UCSD-AML1 (cell line): ENCODE data around the gene HPSE2.

Experiments used
- DNase-seq: peaks from one replicate; lab custom pipeline; 2025; ENCODE audit not compliant: unreplicated experiment; lab: John Stamatoyannopoulos, UW

HPSE2 gene

DNA sequence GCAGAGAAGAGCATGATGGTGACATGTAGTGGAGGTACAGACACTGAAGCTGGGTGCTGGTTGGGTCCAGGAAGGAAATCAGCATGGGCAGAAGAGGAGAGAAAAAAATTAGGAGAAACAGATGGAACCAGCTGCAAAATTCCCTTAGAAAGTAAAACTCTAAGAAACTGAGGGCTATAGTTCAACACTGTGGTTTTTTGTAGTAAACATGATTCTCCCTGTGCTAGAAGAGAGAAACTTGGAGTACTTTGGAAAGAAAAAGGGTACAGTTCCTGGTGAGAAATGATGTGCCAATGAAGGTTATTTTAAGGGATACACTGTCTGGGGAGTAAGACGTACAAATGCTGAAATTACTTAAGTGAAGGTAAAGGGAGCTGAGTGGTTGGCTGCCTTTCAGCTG, 607.4 kb downstream of the HPSE2 start:
- no peak for DNase-seq

DNA sequence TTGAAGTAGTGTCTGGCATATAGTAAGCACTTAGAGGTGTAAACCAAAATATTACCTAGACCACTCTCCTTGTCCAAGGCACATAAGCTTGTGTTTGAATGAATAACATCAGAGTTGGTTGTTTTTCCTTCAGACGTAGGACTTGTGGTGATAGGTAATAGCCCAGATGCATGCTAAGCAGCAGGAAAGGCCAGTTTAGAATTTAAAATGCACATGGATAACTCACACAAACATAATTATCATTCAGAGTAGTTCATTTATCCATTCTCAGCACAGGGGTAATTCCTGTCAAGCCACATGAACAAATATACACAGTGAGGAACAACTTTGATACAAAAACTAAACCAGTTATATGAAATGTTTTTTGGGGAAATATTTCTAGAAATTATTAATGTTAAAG, 607.9 kb downstream of the HPSE2 start:
- DNase-seq = no peak

DNA sequence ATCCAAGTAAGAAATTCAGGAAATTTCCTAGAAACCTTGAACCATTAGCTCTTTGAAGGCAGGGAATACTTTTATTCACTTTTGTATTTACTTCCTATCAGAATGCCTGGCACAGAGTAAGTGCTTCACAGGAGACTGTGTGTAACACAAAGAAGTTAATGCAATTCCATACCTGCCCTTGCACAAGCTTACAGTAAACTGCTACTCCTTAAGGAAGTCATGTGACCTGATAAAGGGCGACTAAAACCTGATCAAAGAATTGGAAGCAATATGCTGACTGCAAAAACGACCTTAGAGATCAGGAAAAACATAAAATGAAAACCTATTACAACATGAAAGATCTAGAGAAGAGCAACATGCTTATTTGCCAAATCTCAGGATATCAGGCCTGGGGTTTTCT, 610.7 kb downstream of the HPSE2 start:
- DNase-seq = no peak

DNA sequence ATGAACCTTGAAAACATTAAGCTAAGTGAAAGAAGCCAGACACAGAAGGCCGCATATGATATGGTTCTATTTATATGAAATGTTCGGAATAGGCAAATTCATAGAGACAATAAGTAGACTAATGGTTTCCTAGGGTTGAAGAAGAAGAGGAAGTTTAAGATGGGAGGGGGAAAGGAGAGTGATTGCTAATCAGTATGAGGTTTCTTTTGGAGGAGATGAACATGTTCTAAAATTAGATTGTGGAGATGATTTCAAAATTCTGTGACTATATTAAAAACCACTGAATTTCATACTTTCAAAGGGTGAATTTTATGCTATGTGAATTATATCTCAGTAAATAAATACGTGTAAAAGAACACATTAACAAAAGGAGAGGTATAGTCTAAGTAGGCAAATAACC, 612.5 kb downstream of the HPSE2 start:
- no peak for DNase-seq

DNA sequence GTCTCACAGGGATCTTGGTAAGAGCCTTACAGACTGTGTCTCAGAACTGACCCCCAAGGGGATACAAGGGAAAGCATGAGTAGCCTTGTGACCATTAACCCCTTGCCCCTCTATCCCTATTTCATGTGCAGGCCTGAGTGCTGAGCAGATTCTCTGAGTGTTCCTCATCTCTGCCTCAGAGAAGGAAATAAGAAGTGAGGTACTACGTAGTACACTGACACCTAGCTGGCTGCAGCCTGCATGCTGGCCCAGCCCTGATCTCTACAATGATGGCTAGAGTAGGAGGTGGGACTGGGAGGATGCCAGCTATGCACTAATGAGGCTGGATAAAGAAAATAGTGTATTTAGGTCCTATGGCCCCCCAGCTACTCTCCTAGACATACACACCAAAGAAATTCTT, 614.0 kb downstream of the HPSE2 start:
- DNase-seq = no peak

DNA sequence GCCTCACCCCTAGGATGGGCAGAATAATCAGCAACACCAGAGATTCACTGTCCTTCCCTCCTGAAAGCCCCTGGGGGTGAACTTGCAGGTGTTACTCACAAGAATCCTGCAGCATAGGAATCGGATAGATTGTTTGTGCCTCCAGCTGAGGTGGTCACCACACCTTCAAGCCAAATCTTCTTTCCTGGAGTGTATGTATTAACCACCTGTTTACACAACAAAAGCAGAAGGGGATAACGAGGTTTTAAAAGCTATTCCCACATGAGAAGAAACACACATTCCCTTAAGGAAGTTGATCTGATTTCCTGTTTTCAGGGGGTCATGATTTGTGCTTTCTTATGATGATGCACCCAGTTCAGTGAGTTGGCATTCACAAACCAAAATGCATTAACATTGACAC, 615.1 kb downstream of the HPSE2 start:
- no peak for DNase-seq

DNA sequence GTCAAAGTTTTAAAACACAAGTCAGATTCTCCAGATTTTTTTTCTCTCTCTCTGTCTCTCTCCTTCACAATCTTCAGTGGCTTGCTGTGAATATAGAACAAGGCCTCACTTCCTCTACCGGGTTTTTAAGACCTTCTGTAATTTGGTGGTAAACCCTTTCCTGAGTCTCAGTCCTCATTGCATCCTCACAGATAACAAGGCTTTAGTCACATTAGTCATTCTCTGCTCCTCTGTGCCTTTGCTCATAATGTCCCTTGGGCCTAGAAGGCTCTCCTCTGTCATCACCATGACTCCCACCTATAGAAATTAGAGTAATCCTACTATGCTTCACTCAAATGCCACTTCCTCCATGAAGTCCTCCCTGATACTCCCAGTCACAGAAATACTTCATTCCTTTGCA, 616.2 kb downstream of the HPSE2 start:
- DNase-seq = no peak

DNA sequence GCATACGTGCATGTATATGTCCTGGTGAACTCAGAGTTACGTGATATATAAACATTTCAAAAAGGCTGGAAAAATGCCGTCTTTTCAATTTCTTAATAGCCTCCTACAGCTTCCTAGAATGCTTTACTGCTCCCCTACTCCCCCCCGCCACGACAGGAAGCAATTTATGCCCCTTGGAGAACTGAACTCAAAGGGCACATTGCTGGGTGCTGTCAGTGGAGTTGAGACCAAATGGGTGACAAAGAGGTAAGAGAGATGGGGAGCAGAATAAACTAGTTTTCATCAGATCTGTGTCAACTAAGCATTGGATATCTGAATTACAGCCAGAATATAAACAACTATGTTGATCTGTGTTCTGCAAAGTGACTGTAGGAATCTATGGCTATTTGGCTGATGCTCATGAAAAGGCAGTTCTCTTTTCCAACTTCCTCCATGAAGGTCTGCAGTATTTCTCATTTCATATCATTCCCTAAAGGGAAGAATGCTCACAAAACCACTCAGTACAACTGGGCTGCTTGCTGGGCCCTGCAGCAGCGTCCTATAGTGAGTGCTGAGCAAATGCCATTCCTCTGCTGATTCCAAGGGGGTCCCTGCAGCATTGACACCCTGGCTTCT, 617.6 kb downstream of the HPSE2 start:
- no peak for DNase-seq

DNA sequence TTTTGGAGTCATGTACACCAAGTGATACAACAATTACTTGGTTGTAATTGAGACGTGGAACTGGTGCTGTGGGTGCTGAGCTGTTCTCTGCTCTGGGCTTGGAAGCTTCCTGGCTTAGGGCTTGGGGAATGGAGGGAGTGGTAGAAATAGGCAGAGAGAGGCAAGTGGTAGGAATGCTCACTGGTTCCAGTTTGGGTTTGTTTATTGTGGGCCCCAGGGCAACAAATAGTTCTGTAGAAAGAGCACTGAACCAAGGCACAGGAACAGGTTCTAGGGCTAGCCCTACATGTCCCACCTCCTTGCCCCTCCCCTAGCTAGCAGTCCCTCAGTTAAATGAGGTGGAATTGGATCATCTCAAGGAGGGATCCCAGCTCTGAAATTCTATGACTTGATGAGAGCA, 622.2 kb downstream of the HPSE2 start:
- no peak for DNase-seq

DNA sequence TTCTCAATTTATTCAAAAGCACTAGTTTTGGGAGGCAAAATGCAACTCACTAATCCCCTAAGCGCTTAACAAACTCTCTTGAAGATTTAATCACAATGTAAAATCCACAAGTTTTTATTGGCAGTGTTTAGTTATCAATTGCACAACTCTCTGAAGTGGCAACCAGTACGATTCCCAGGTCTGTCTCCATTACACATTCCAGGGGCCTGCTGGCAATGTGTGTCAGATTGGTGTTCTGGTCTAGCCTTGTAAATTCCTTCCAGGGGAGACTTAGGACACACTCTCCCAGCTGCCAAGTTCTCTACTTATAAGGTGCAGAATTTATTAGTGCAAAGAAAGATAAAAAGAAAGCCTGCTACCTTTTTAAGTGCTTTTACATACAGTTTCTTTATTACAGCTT, 624.2 kb downstream of the HPSE2 start:
- DNase-seq = no peak

DNA sequence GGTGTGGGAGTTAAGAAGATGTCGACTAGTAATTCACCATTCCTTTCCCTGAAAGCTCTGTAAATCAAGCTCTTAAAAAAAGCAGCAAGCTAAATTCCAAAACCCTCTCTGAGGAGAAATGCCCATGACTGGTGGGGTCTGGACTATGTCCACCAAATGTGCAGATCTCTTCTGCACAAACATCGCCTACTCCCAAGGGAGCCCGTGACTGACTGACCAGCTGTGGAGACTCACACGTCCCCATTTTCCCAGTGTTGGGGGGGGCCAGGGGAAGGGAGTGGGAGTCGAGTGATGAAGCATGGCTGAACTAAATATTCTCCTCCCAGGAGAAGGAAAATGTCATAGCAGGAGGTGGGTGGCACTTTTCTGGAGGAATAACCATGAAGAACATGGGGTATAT, 624.8 kb downstream of the HPSE2 start:
- DNase-seq = no peak

DNA sequence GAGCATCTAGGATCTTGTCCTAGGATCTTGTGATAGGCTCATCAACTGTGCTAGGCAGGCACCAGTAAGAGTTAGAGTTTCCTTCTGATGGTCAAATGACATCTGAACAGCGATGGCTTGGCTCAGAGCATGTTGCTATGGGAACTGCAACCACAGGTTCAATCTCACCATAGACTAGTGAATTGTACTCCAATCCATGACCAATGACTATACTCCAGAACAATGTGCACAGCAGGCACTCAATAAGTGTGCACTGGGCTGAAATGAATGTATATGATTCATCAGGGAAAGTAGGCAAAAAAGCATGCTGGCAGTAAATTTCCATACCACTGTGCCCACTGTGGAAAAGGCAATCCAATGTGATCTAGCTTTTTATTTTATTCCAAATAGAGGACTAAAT, 625.4 kb downstream of the HPSE2 start:
- DNase-seq = no peak

DNA sequence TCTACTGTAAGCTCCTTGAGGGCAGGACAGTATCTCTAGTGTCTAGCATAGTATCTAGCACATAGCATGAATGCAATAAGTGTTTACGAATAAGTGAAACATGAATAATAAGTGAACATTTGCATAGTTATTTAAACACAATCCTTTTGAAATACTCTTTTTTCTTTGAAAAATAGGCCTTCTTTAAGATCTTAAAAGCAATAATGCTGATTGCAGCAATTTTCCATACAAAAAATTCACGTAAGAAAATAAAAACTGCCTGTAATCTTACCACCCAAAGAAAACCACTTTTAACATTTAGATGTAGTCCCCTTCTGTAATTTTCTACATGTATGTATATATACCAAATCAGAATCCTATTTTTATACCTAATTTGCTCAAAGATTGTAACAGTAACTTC, 626.4 kb downstream of the HPSE2 start:
- no peak for DNase-seq

DNA sequence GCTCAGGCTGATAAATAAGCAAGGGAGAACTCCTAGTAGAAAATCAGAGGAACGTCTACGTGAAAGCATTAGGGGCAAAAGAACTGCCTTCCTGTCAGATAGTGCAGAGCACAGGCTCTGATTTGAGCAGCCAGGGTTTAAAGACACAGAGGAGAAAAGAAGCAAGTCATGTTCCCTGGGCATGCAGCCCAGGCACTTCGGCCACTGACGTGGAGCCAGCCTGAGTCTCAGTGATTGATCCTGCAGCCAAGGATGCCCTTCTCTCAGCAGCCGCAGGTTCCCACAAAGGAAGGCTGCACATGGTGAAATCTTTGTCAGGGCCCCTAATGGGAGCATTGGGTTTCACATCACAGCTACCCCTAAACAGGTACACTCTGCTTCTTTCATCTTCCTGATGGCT, 627.2 kb downstream of the HPSE2 start:
- no peak for DNase-seq

DNA sequence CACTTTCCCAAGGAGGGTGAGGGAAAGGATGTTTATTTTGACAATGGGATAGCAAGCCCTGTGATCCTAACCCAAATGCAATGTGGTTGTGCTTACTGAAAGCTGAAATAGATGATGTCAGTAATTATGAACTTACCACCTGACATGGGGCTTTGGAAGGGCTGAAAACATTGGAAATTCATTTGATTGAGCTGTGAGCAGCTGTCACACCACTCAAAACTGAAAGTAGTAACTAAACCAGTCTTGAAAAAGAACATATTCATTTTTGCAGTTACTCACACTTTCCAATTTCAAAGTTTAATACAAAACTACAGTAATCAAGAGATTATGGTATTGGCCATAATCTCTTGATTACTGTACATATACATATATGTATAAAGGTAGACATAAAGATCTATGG, 633.4 kb downstream of the HPSE2 start:
- DNase-seq = no peak

DNA sequence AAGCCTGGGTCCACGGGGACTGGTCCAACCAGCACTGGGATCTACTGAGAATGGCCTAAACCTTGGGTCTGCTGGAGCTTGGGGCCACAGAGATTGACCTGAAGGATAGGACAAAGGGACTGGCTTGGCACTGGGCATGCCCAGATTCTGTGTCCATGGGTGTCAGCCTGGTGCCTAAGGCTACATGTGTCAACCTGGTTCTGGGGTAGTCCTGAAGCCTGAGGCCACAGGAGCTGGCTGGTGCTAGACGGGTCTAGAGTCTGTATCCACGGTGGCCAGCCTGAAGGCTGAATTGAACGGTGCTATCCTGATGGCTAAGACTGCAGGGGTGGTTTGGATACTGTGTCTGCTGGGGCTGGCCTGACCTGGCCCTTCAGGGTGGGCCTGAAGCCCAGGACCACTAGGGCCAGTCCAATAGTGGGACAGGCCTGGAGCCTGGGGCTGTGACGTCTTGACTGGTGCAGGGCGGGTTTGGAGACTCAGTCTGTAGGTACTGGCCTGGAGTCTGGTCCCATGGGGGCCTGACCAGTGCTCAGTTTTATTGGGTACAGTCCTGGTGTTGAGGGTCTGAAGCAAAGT, 636.5 kb downstream of the HPSE2 start:
- no peak for DNase-seq

DNA sequence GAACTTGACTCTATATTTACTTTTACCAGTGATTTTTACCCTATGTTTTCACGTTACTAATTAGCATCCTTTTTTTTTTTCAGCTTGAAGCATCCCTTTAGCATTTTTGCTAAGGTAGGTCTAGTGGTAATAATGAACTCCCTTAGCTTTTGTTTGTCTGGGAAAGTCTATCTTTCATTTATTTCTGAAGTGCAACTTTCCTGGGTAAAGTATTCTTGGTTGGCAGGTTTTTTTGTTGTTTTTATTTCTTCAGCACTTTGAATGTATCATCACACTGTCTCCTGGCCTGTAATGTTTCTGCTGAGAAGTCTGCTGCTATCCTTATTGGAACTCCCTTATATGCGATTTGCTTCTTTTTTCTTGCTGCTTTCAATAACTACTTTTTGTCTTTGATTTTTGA, 639.2 kb downstream of the HPSE2 start:
- DNase-seq = no peak

DNA sequence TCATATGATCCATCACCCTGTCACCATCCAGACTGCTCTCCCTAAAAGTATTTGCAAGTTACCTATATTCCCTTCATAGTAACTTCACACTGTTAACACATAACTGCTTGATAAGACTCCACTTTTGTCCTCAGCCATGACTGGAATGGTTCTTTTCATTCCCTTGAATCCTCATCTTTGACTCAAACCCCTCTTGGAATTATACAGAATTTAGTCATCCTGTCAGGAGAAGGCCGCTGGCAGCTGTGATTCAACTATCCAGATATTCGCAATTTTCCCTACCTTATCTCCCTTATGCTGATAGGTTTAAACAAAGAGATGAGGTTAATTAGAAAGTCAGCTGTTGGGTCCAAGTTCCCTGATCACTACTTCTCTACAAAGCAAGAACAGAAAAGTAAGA, 646.0 kb downstream of the HPSE2 start:
- DNase-seq = no peak

DNA sequence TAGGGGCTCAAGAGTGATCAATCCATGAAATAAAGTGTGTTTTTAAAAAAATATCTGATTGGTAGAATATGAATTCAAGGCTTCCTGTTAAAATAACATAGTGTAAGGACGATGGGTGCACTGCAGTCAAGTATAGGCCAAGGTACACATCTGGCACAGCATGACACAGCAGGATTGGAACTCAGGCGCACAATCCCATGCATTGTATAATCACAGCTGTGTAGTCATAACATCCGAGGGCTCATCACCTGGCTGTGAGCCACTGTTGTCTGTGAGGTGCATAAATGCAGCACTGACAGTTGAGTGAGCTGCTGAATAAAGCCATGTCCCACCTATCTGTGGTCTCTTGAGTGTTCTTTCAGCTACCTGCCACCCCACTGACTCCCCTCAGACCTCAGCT, 646.6 kb downstream of the HPSE2 start:
- DNase-seq = no peak

DNA sequence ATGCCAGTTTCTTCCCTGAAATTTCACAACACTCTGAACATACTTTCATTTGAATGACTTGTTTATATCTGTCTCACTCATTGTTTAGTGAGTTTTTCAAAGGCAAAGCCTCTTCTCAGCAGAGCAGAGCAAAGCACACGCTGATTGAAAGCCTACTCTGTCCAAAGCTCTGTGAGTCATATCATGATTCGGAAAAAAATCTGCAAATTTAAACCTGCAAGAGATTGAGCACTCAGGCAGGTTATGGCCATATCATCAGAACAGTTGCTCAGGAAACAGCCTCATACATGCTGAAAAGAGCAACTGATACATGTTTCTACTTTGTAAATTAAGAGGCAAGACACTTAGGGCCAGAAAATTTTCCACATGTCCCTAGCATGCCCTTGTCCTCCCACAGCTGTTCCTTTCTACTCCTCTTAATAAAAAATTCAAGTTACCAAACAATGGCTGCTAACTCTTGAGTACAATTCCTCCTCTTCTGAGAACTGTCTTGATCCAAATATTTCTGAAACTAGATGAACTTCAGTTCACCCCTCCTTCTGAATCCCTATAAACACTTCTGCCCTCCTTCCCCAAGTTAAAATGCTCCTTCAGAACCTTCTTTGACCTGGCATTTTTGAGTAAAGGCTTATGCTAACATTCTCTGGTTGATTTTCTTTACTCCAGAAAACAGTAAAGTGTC, 648.4 kb downstream of the HPSE2 start:
- no peak for DNase-seq

DNA sequence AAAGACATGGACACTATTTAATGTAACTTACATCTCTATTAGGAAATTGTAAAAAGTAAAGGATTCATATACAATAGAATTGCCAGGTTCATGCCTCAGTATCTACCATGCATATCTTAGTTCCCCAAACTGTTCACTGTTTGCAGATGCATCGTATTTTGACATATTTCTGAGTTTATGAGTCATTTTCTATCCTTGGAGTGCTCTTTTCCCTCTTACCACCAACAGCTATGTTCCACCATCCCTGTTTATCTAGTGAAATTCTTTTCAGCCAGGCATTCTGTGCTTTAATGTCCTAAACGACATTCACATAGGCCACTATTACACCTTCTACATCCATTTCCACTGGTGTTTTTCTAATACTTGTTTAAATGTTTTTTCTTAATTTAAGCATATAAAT, 649.6 kb downstream of the HPSE2 start:
- DNase-seq = no peak

DNA sequence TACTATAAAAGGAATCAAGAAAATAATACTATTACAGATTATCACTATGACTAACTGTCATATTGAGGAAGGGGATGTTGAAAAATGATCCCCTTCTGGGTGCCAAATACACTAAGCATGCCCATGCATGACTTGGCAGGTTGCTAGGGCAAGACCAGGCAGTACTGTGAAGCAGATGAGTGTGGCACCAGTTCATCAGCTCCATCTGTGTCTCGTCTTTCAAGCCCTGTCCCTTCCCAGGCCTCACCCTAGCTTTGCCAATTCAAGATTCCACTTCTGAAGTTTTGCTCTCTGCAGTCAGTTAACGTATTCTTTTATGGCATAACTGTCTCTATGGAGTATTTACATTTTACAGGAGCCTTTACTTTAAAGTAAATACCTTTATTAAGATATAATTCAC, 653.3 kb downstream of the HPSE2 start:
- no peak for DNase-seq

DNA sequence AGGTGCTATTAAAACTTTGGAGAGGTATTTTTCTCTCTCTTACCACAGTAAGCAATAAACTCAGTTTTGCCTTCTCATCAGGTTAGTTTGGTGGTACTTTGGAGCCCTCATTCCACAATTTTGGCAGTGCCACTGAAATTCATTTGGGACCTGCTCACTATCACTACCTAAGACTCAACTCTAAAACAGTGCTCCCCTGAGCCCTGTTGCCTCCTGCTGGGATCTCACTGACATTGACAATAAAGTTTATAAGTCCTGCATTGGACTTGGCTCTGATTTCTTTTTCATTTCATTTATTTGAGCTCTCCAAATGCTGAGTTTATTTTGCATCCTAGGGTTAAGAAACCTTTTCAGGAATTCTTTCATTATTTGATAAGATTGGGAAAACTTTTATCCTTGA, 658.1 kb downstream of the HPSE2 start:
- no peak for DNase-seq
